Measurements from ENCODE around the gene AQP1.

Gene AQP1

GRCh38 chr7:30934732-30935568, 23.3 kb downstream of the AQP1 start:
- no peak for TF ChIP-seq ISL1 (CRISPR knock-in tag; IDR thresholded peaks at IDR 0.05)
- TF ChIP-seq ZNF565 (CRISPR knock-in tag; conservative IDR thresholded peaks at IDR 0.05; ENCODE audit: low read depth) = no peak
- TF ChIP-seq CSDC2 (CRISPR knock-in tag; IDR thresholded peaks at IDR 0.05) = no peak
- TF ChIP-seq TCF4 (CRISPR knock-in tag; IDR thresholded peaks at IDR 0.05; ENCODE audit: borderline replicate concordance) = no peak
- no peak for ATAC-seq

GRCh38 chr7:30935569-30935877, 23.9 kb downstream of the AQP1 start:
- TF ChIP-seq ZFP30 (CRISPR knock-in tag; IDR thresholded peaks at IDR 0.05) (no peak), ZNF70 (CRISPR knock-in tag; IDR thresholded peaks at IDR 0.05) (no peak), CSDC2 (CRISPR knock-in tag; IDR thresholded peaks at IDR 0.05) (no peak), POU6F1 (CRISPR knock-in tag; IDR thresholded peaks at IDR 0.05; ENCODE audit: borderline replicate concordance, low read depth) (no peak), GLIS3 (CRISPR knock-in tag; IDR thresholded peaks at IDR 0.05) (no peak), SNAI2 (CRISPR knock-in tag; IDR thresholded peaks at IDR 0.05) (no peak), OSR1 (CRISPR knock-in tag; IDR thresholded peaks at IDR 0.05) (no peak), TSHZ2 (CRISPR knock-in tag; IDR thresholded peaks at IDR 0.05) (no peak), TOX (CRISPR knock-in tag; IDR thresholded peaks at IDR 0.05; ENCODE audit: borderline replicate concordance) (no peak), ISL1 (CRISPR knock-in tag; IDR thresholded peaks at IDR 0.05) (no peak), RARB (CRISPR knock-in tag; IDR thresholded peaks at IDR 0.05) (no peak), CREB5 (CRISPR knock-in tag; IDR thresholded peaks at IDR 0.05; ENCODE audit: low read depth) (no peak), CSRNP3 (CRISPR knock-in tag; IDR thresholded peaks at IDR 0.05) (no peak), ESRRG (CRISPR knock-in tag; IDR thresholded peaks at IDR 0.05) (no peak)
- ATAC-seq = no peak

GRCh38 chr7:30936650-30937245, 25.1 kb downstream of the AQP1 start:
- no peak for ATAC-seq
- no peak for TF ChIP-seq GLIS3 (CRISPR knock-in tag; IDR thresholded peaks at IDR 0.05)
- TF ChIP-seq PPARA (CRISPR knock-in tag; IDR thresholded peaks at IDR 0.05; ENCODE audit: borderline replicate concordance) = no peak
- no peak for TF ChIP-seq POU6F1 (CRISPR knock-in tag; IDR thresholded peaks at IDR 0.05; ENCODE audit: borderline replicate concordance, low read depth)
- TF ChIP-seq CSDC2 (CRISPR knock-in tag; IDR thresholded peaks at IDR 0.05) = no peak
- no peak for TF ChIP-seq OSR1 (CRISPR knock-in tag; IDR thresholded peaks at IDR 0.05)

- ATAC-seq = no peak
- TF ChIP-seq TSHZ2 (CRISPR knock-in tag; IDR thresholded peaks at IDR 0.05) (no peak), ARNTL (CRISPR knock-in tag; IDR thresholded peaks at IDR 0.05; ENCODE audit: borderline replicate concordance, low read depth) (no peak), PPARA (CRISPR knock-in tag; IDR thresholded peaks at IDR 0.05; ENCODE audit: borderline replicate concordance) (no peak), ESRRG (CRISPR knock-in tag; IDR thresholded peaks at IDR 0.05) (no peak), ZNF565 (CRISPR knock-in tag; conservative IDR thresholded peaks at IDR 0.05; ENCODE audit: low read depth) (no peak), ZNF8 (CRISPR knock-in tag; IDR thresholded peaks at IDR 0.05) (no peak), CSRNP3 (CRISPR knock-in tag; IDR thresholded peaks at IDR 0.05) (no peak), OSR1 (CRISPR knock-in tag; IDR thresholded peaks at IDR 0.05) (no peak), CSDC2 (CRISPR knock-in tag; IDR thresholded peaks at IDR 0.05) (no peak), RARB (CRISPR knock-in tag; IDR thresholded peaks at IDR 0.05) (no peak), ZC3H10 (CRISPR knock-in tag; IDR thresholded peaks at IDR 0.05) (no peak), ZFP30 (CRISPR knock-in tag; IDR thresholded peaks at IDR 0.05) (no peak), ISL1 (CRISPR knock-in tag; IDR thresholded peaks at IDR 0.05) (no peak)
These were observed 25.8 kb downstream of the AQP1 start for GRCh38 chr7:30937416-30937815.
